ENCODE results near the gene PLA2G4E. TPM values are rescaled to one million over a fixed set of nuclear protein-coding genes. Genes with fewer than 3 reads are reported as not detected.

Gene PLA2G4E
- polyA plus RNA-seq, 1 donor (not counting 4 experiments of a cell fraction or from before 2014, with no cell fraction given) = 3.5 TPM

GRCh38 chr15:41987246-41987924, 33.5 kb downstream of the PLA2G4E start:
- no peak for FAIRE-seq
- dilution Hi-C loops (cut with MboI; ENCODE audit: extremely low pct_ligation_motif_present, low sequenced_read_pairs) = no loop called here
- no peak for DNase-seq (ENCODE audit: low read depth, low spot score)
- no peaks in the 10 kb centered on the region for H3K36me3 ChIP-seq (ENCODE audit: control insufficient read depth in 2 of 2, extremely low read depth in 1 of 2, insufficient read depth in 2 of 2, low read length in 2 of 2)
- H3K9ac ChIP-seq (ENCODE audit: control insufficient read depth, extremely low read depth, insufficient read depth, low read length) = no peak overlapping the region
- no peak for TF ChIP-seq EZH2 (IDR thresholded peaks at IDR 0.05; ENCODE audit: low read length)
- TF ChIP-seq CTCF (optimal IDR thresholded peaks at IDR 0.05 in 1 of 3, IDR thresholded peaks at IDR 0.05 in 1 of 3, conservative IDR thresholded peaks at IDR 0.05 in 1 of 3; ENCODE audit: extremely low read depth in 1 of 3, insufficient read depth in 2 of 3, low read length in 3 of 3) = no peak
- H3K4me1 ChIP-seq (ENCODE audit: control insufficient read depth, extremely low read depth, insufficient read depth, low read length) = no peaks in the 10 kb centered on the region
- H4K20me1 ChIP-seq (ENCODE audit: control insufficient read depth, extremely low read depth, insufficient read depth, low read length) = no peaks in the 10 kb centered on the region
- H3K4me3 ChIP-seq (ENCODE audit: control insufficient read depth in 2 of 3, extremely low read depth in 1 of 3, insufficient read depth in 2 of 3, low read depth in 1 of 3, low read length in 3 of 3) = no peak overlapping the region
- H3K9me1 ChIP-seq (ENCODE audit: control insufficient read depth, extremely low read depth, insufficient read depth, low read length) = no peaks in the 10 kb centered on the region
- no peak overlapping the region for H2AFZ ChIP-seq (ENCODE audit: control insufficient read depth, low read length)
- H3K9me3 ChIP-seq (ENCODE audit: control insufficient read depth, low read depth, low read length) = no peaks in the 10 kb centered on the region
- H3K79me2 ChIP-seq (ENCODE audit: control insufficient read depth, insufficient read depth, low read length) = no peaks in the 10 kb centered on the region
- no peak overlapping the region for H3K4me2 ChIP-seq (ENCODE audit: control insufficient read depth, extremely low read depth, insufficient read depth, low read depth, low read length)
- H3K27ac ChIP-seq (ENCODE audit: control insufficient read depth, insufficient read depth, low read length) = no peak overlapping the region
- H3K27me3 ChIP-seq (ENCODE audit: control insufficient read depth, extremely low read depth, insufficient read depth, low read length) = no peaks in the 10 kb centered on the region

- no peaks in the 10 kb centered on the region for H3K9me3 ChIP-seq (ENCODE audit: control insufficient read depth, low read depth, low read length)
- H2AFZ ChIP-seq (ENCODE audit: control insufficient read depth, low read length) = no peak overlapping the region
- no peak overlapping the region for H3K4me2 ChIP-seq (ENCODE audit: control insufficient read depth, extremely low read depth, insufficient read depth, low read depth, low read length)
Measured at GRCh38 chr15:41985236-41986160, 35.3 kb downstream of the PLA2G4E start.

More at GRCh38 chr15:41985236-41986160, 35.3 kb downstream of the PLA2G4E start:
- no peak for FAIRE-seq
- Histone ChIP-seq H3K9me1 (ENCODE audit: control insufficient read depth, extremely low read depth, insufficient read depth, low read length) (no peaks in the 10 kb centered on the region), H3K4me1 (ENCODE audit: control insufficient read depth, extremely low read depth, insufficient read depth, low read length) (peaks cover 9% of the 10 kb centered on the region), H3K36me3 (ENCODE audit: control insufficient read depth in 2 of 2, extremely low read depth in 1 of 2, insufficient read depth in 2 of 2, low read length in 2 of 2) (no peaks in the 10 kb centered on the region), H3K79me2 (ENCODE audit: control insufficient read depth, insufficient read depth, low read length) (no peaks in the 10 kb centered on the region), H3K27ac (ENCODE audit: control insufficient read depth, insufficient read depth, low read length) (no peak overlapping the region), H3K9ac (ENCODE audit: control insufficient read depth, extremely low read depth, insufficient read depth, low read length) (no peak overlapping the region), H3K4me3 (ENCODE audit: control insufficient read depth in 2 of 3, extremely low read depth in 1 of 3, insufficient read depth in 2 of 3, low read depth in 1 of 3, low read length in 3 of 3) (no peak overlapping the region), H3K27me3 (ENCODE audit: control insufficient read depth, extremely low read depth, insufficient read depth, low read length) (no peaks in the 10 kb centered on the region), H4K20me1 (ENCODE audit: control insufficient read depth, extremely low read depth, insufficient read depth, low read length) (no peaks in the 10 kb centered on the region)
- dilution Hi-C loops (cut with MboI; ENCODE audit: extremely low pct_ligation_motif_present, low sequenced_read_pairs) = no loop called here
- DNase-seq (ENCODE audit: low read depth, low spot score) = no peak
- TF ChIP-seq CTCF (optimal IDR thresholded peaks at IDR 0.05 in 1 of 3, IDR thresholded peaks at IDR 0.05 in 1 of 3, conservative IDR thresholded peaks at IDR 0.05 in 1 of 3; ENCODE audit: extremely low read depth in 1 of 3, insufficient read depth in 2 of 3, low read length in 3 of 3) (no peak), EZH2 (IDR thresholded peaks at IDR 0.05; ENCODE audit: low read length) (no peak)

Measured in keratinocyte (primary cell).